ENCODE measurements around the gene PRSS58. TPM values are rescaled to one million over a fixed set of nuclear protein-coding genes. Genes with fewer than 3 reads are reported as not detected.

PRSS58 gene
- total and polyA plus RNA-seq, 2 of the 8 experiments (the other 6 are each of a cell fraction or from before 2014, with no cell fraction given): not detected

DNA sequence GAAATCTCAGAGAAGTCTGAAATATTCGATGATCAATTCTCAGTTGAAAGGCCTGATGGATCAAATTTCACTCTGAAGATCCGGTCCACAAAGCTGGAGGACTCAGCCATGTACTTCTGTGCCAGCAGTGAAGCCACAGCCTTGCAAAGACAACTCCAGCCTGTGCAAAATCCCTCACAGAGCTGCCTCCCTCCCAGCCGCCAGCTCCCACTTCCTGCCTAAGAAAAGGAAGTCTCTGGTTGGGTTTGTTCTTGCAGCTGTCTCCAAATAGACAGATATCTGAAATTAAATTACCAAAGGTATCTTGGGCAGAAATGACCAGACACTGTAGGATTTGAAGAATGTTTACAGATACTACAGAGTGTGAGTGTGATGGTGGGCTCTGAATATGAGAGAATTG is 43.4 kb upstream of the PRSS58 start:
- H3K18ac ChIP-seq (ENCODE audit: extremely low read depth, low read length): no peak overlapping the region
- no peak for DNase-seq (ENCODE audit: low read depth in 1 of 2, low spot score in 2 of 2)
- H3K4me1 ChIP-seq (replicated peaks in 1 of 4; ENCODE audit: control insufficient read depth in 3 of 4, insufficient read depth in 4 of 4, low read length in 3 of 4): no peaks in the 10 kb centered on the region
- H3K79me1 ChIP-seq (ENCODE audit: low read depth, low read length): no peaks in the 10 kb centered on the region
- H3K27ac ChIP-seq (ENCODE audit: low read depth, low read length): no peak overlapping the region
- ChIA-PET CTCF (ENCODE audit: partially characterized antibody) (interaction anchor here (0.7 to 12.6 kb wide), 35 partner anchors 8 to 518 kb away, joined by 3 to 302 read pairs (median 5); partner anchors contain the start of gene TAS2R38), POLR2A (ENCODE audit: partially characterized antibody) (no interaction called here)
- no peaks in the 10 kb centered on the region for H3K9me3 ChIP-seq (ENCODE audit: insufficient read depth in 2 of 2, low read depth in 1 of 2, low read length in 1 of 2)
- H3K23me2 ChIP-seq (ENCODE audit: low read depth, low read length): no peaks in the 10 kb centered on the region
- WGBS, 2 experiments (ENCODE audit: extremely low coverage in 1 of 2, insufficient coverage in 1 of 2, insufficient read length in 1 of 2, insufficient replicate concordance in 2 of 2, low coverage in 1 of 2, low lambda C conversion rate in 2 of 2, missing lambda C conversion rate in 1 of 2): 92% methylated on average over 3 of the region's 3 CpGs; no CpG with 5 or more reads in 1 of the 2 experiments
- H4K91ac ChIP-seq (replicated peaks; ENCODE audit: insufficient read length, low read length): no peak overlapping the region
- no peak overlapping the region for H3K56ac ChIP-seq (replicated peaks; ENCODE audit: insufficient read length, low read depth, low read length)
- H3K79me2 ChIP-seq (ENCODE audit: control insufficient read depth in 1 of 2, insufficient read depth in 2 of 2, low read length in 2 of 2): no peaks in the 10 kb centered on the region
- no peaks in the 10 kb centered on the region for H4K20me1 ChIP-seq (replicated peaks in 1 of 2; ENCODE audit: control insufficient read depth in 1 of 2, insufficient read depth in 2 of 2, low read length in 2 of 2)
- no peak overlapping the region for H2AK5ac ChIP-seq (ENCODE audit: low read depth, low read length)
- no peak overlapping the region for H2BK12ac ChIP-seq (ENCODE audit: low read depth, low read length)
- H4K8ac ChIP-seq (ENCODE audit: extremely low read depth, insufficient read depth, low read length): no peak overlapping the region
- no peak overlapping the region for H2BK20ac ChIP-seq (ENCODE audit: low read length)
- H2BK15ac ChIP-seq (ENCODE audit: low read length): no peak overlapping the region
- H3K36me3 ChIP-seq (ENCODE audit: control insufficient read depth in 2 of 4, insufficient read depth in 4 of 4, low read length in 3 of 4): no peaks in the 10 kb centered on the region; a peak in 1 of 8 replicates
- H4K5ac ChIP-seq (ENCODE audit: insufficient read length, low read depth, low read length): no peak overlapping the region
- no peak overlapping the region for H3K4me2 ChIP-seq (ENCODE audit: insufficient read depth in 1 of 2, low read depth in 2 of 2, low read length in 2 of 2)
- FAIRE-seq: no peak
- H2AFZ ChIP-seq (ENCODE audit: low read length): no peak overlapping the region
- no peak overlapping the region for H2BK5ac ChIP-seq (ENCODE audit: low read depth, low read length)
- no peak overlapping the region for H3K23ac ChIP-seq (ENCODE audit: insufficient read length)
- H3K14ac ChIP-seq (ENCODE audit: insufficient read length): no peak overlapping the region
- H3K27me3 ChIP-seq (replicated peaks in 1 of 4; ENCODE audit: control insufficient read depth in 3 of 4, extremely low read depth in 1 of 4, insufficient read depth in 3 of 4, low read length in 3 of 4): peaks cover 0 to 9% (median 4%) of the 10 kb centered on the region in 4 experiments; a peak in 3 of 7 replicates
- H3K4me3 ChIP-seq (ENCODE audit: extremely low read depth in 1 of 4, insufficient read depth in 2 of 4, low read depth in 3 of 4, low read length in 4 of 4): no peak overlapping the region
- H2BK120ac ChIP-seq (replicated peaks; ENCODE audit: low read depth, low read length): no peak overlapping the region
- H3K4ac ChIP-seq (replicated peaks; ENCODE audit: insufficient read length, low read depth, low read length): no peak overlapping the region
- no peak overlapping the region for H3K9ac ChIP-seq (replicated peaks in 1 of 4; ENCODE audit: extremely low read depth in 1 of 4, low read depth in 3 of 4, low read length in 3 of 4)
- TF ChIP-seq HDAC2 (IDR thresholded peaks at IDR 0.05; ENCODE audit: borderline replicate concordance in 1 of 2, low read depth in 2 of 2, low read length in 2 of 2) (no peak), SUZ12 (IDR thresholded peaks at IDR 0.05; ENCODE audit: low read length) (no peak), RBBP5 (IDR thresholded peaks at IDR 0.05; ENCODE audit: borderline replicate concordance, low read depth, low read length) (no peak), TAF1 (IDR thresholded peaks at IDR 0.05; ENCODE audit: low read depth, low read length) (no peak), PHF8 (conservative IDR thresholded peaks at IDR 0.05; ENCODE audit: low read depth, low read length) (no peak), YY1 (IDR thresholded peaks at IDR 0.05; ENCODE audit: low read depth, low read length) (no peak), KDM1A (IDR thresholded peaks at IDR 0.05; ENCODE audit: borderline replicate concordance, low read length) (no peak), KDM5A (IDR thresholded peaks at IDR 0.05; ENCODE audit: low read length) (no peak), EGR1 (IDR thresholded peaks at IDR 0.05; ENCODE audit: borderline replicate concordance, low read depth, low read length) (no peak), NANOG (IDR thresholded peaks at IDR 0.05; ENCODE audit: insufficient read depth, low read depth, low read length, poor library complexity, severe bottlenecking) (no peak), TBP (IDR thresholded peaks at IDR 0.05; ENCODE audit: low read depth, low read length) (no peak), HDAC6 (IDR thresholded peaks at IDR 0.05; ENCODE audit: low read depth, low read length) (no peak)
- TF ChIP-seq, protein P1, sequence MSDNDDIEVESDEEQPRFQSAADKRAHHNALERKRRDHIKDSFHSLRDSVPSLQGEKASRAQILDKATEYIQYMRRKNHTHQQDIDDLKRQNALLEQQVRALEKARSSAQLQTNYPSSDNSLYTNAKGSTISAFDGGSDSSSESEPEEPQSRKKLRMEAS (IDR thresholded peaks at IDR 0.05): no peak
